Activated CD4-positive, alpha-beta T cell treated with anti-CD3 and anti-CD28 coated beads for 36 hours (primary cell): Measurements from ENCODE around the gene SNRPD3. TPM values are rescaled to one million over a fixed set of nuclear protein-coding genes. Genes with fewer than 3 reads are reported as not detected.
A peak's percentile ranks its signal among the peaks of the same experiment; 100 is the strongest.

Experiments
- ATAC-seq: fragments of 200-7000 bp; cut with Tn5 transposase; one replicate; pipeline ENCODE4 v1.10.0; 2021; ENCODE audit warnings: mild to moderate bottlenecking, moderate library complexity
- CTCF ChIA-PET: fragments of 350-600 bp; sonication (Branson Sonifier 250); formaldehyde crosslinking; loops from one replicate; lab custom pipeline; 2021; ENCODE audit warnings: antibody characterized with exemption; lab: Charles Lee
- POLR2A ChIA-PET: fragments of 350-600 bp; sonication (Branson Sonifier 250); formaldehyde crosslinking; loops from one replicate; lab custom pipeline; 2021; ENCODE audit warnings: antibody characterized with exemption, inconsistent platforms; lab: Charles Lee
- DNase-seq: peaks from one replicate; pipeline ENCODE4 v3.0.0-alpha.2; 2020
- H3K27ac Mint-ChIP-seq: one replicate; pipeline ENCODE4 v1.8.0; 2021; ENCODE audit warnings: mixed read lengths
- H3K27me3 Mint-ChIP-seq: one replicate; pipeline ENCODE4 v1.8.0; 2021; ENCODE audit warnings: mixed read lengths
- H3K36me3 Mint-ChIP-seq: one replicate; pipeline ENCODE4 v1.8.0; 2021; ENCODE audit warnings: low read depth, mixed read lengths
- H3K4me1 Mint-ChIP-seq: one replicate; pipeline ENCODE4 v1.8.0; 2021; ENCODE audit warnings: mixed read lengths
- H3K4me3 Mint-ChIP-seq: one replicate; pipeline ENCODE4 v1.8.0; 2021; ENCODE audit warnings: mild to moderate bottlenecking, moderate library complexity, mixed read lengths
- H3K9me3 Mint-ChIP-seq: one replicate; pipeline ENCODE4 v1.8.0; 2021; ENCODE audit warnings: low read depth, mixed read lengths
- intact Hi-C, 2 experiments: fragments of 100-400 bp; cut with DNase I in 1 of 2; cut with micrococcal nuclease in 1 of 2; formaldehyde crosslinking; loops; one replicate each; pipeline versions ENCODE4 v1.14.2 to v1.15.1; 2022 to 2024; cut with DNase I, micrococcal nuclease
- total RNA-seq, 2 experiments: library from RNA; stranded (reverse); gene quantifications; one replicate each; pipeline ENCODE4 v1.2.3, GENCODE V29; 2021

Gene SNRPD3
- total RNA-seq, 2 experiments from 2014 or later: 156 to 232 TPM

- Mint-ChIP-seq H3K9me3 (no peaks in the 10 kb centered on the region), H3K4me3 (no peak overlapping the region), H3K4me1 (no peaks in the 10 kb centered on the region), H3K27me3 (no peaks in the 10 kb centered on the region), H3K36me3 (peaks cover 5% of the 10 kb centered on the region), H3K27ac (no peak overlapping the region)
- ChIA-PET CTCF (no interaction called here), POLR2A (no interaction called here)
- intact Hi-C loops: no loop called here
- no peak for DNase-seq
- no peak for ATAC-seq
Observed at GRCh38 chr22:24535348-24535747, 20.5 kb upstream of the SNRPD3 start.

GRCh38 chr22:24536089-24536488 lies 19.7 kb upstream of the SNRPD3 start:
- Mint-ChIP-seq H3K27me3 (no peaks in the 10 kb centered on the region), H3K27ac (no peak overlapping the region), H3K36me3 (peaks cover 7% of the 10 kb centered on the region), H3K4me1 (no peaks in the 10 kb centered on the region), H3K4me3 (no peak overlapping the region), H3K9me3 (no peaks in the 10 kb centered on the region)
- ChIA-PET POLR2A (interaction anchor here (0.6 kb wide), 1 partner anchor 134 kb away, joined by 6 read pairs; no protein-coding TSS in a partner anchor), CTCF (interaction anchor here (0.9 to 1.8 kb wide), 2 partner anchors 8 to 10 kb away, joined by 3 to 5 read pairs; no protein-coding TSS in a partner anchor)
- DNase-seq (no peak), ATAC-seq (no peak)
- intact Hi-C loops: no loop called here

GRCh38 chr22:24540470-24540869 lies 15.3 kb upstream of the SNRPD3 start:
- H3K36me3 Mint-ChIP-seq: peaks cover 26% of the 10 kb centered on the region
- POLR2A ChIA-PET: no interaction called here
- CTCF ChIA-PET: interaction anchor here (1.6 kb wide), 1 partner anchor 22 kb away, joined by 3 read pairs; no protein-coding TSS in a partner anchor
- H3K4me1 Mint-ChIP-seq: no peaks in the 10 kb centered on the region
- ATAC-seq: no peak
- intact Hi-C loops: no loop called here
- no peak overlapping the region for H3K4me3 Mint-ChIP-seq
- DNase-seq: no peak
- no peaks in the 10 kb centered on the region for H3K9me3 Mint-ChIP-seq
- H3K27ac Mint-ChIP-seq: no peak overlapping the region
- no peaks in the 10 kb centered on the region for H3K27me3 Mint-ChIP-seq

GRCh38 chr22:24541681-24542515 lies 13.9 kb upstream of the SNRPD3 start:
- Mint-ChIP-seq H3K9me3 (no peaks in the 10 kb centered on the region), H3K27me3 (no peaks in the 10 kb centered on the region), H3K36me3 (peaks cover 34% of the 10 kb centered on the region), H3K4me1 (no peaks in the 10 kb centered on the region), H3K27ac (no peak overlapping the region), H3K4me3 (no peak overlapping the region)
- DNase-seq (no peak), ATAC-seq (no peak)
- ChIA-PET CTCF (interaction anchor here (0.5 to 1.6 kb wide), 3 partner anchors 14 to 39 kb away, joined by 3 to 4 read pairs (median 3); partner anchors contain the start of gene SNRPD3), POLR2A (no interaction called here)
- intact Hi-C loops: no loop called here

GRCh38 chr22:24542641-24543040 lies 13.2 kb upstream of the SNRPD3 start:
- no peak overlapping the region for H3K4me3 Mint-ChIP-seq
- ChIA-PET CTCF (no interaction called here), POLR2A (no interaction called here)
- H3K27me3 Mint-ChIP-seq: no peaks in the 10 kb centered on the region
- intact Hi-C loops: no loop called here
- no peaks in the 10 kb centered on the region for H3K4me1 Mint-ChIP-seq
- DNase-seq (no peak), ATAC-seq (no peak)
- no peaks in the 10 kb centered on the region for H3K9me3 Mint-ChIP-seq
- H3K27ac Mint-ChIP-seq: no peak overlapping the region
- H3K36me3 Mint-ChIP-seq: peaks cover 40% of the 10 kb centered on the region

- ChIA-PET CTCF (no interaction called here), POLR2A (no interaction called here)
- DNase-seq (no peak), ATAC-seq (no peak)
- peaks cover 40% of the 10 kb centered on the region for H3K36me3 Mint-ChIP-seq
- H3K27me3 Mint-ChIP-seq: no peaks in the 10 kb centered on the region
- no peaks in the 10 kb centered on the region for H3K9me3 Mint-ChIP-seq
- H3K4me3 Mint-ChIP-seq: no peak overlapping the region
- intact Hi-C loops: no loop called here
- no peaks in the 10 kb centered on the region for H3K4me1 Mint-ChIP-seq
- no peak overlapping the region for H3K27ac Mint-ChIP-seq
Observed at GRCh38 chr22:24543185-24543601, 12.6 kb upstream of the SNRPD3 start.

GRCh38 chr22:24543679-24544243 lies 12.0 kb upstream of the SNRPD3 start:
- no peak overlapping the region for H3K27ac Mint-ChIP-seq
- ATAC-seq: no peak
- H3K4me3 Mint-ChIP-seq: no peak overlapping the region
- H3K9me3 Mint-ChIP-seq: no peaks in the 10 kb centered on the region
- CTCF ChIA-PET: interaction anchor here (2.0 kb wide), 1 partner anchor 17 kb away, joined by 10 read pairs; no protein-coding TSS in a partner anchor
- no peaks in the 10 kb centered on the region for H3K27me3 Mint-ChIP-seq
- DNase-seq: no peak
- intact Hi-C loops: no loop called here
- H3K36me3 Mint-ChIP-seq: peaks cover 40% of the 10 kb centered on the region
- H3K4me1 Mint-ChIP-seq: no peaks in the 10 kb centered on the region
- POLR2A ChIA-PET: interaction anchor here (1.2 kb wide), 1 partner anchor 9 kb away, joined by 5 read pairs; no protein-coding TSS in a partner anchor

GRCh38 chr22:24548812-24549211 lies 7.0 kb upstream of the SNRPD3 start:
- CTCF ChIA-PET: no interaction called here
- no peak overlapping the region for H3K27ac Mint-ChIP-seq
- H3K36me3 Mint-ChIP-seq: peaks cover 17% of the 10 kb centered on the region
- POLR2A ChIA-PET: no interaction called here
- DNase-seq (no peak), ATAC-seq (no peak)
- H3K4me1 Mint-ChIP-seq: peaks cover 20% of the 10 kb centered on the region
- no peaks in the 10 kb centered on the region for H3K9me3 Mint-ChIP-seq
- intact Hi-C loops: no loop called here
- no peak overlapping the region for H3K4me3 Mint-ChIP-seq
- no peaks in the 10 kb centered on the region for H3K27me3 Mint-ChIP-seq

GRCh38 chr22:24550028-24550901 lies 5.5 kb upstream of the SNRPD3 start:
- DNase-seq (no peak), ATAC-seq (no peak)
- CTCF ChIA-PET: interaction anchor here (1.3 kb wide), 1 partner anchor 24 kb away, joined by 3 read pairs; no protein-coding TSS in a partner anchor
- no peaks in the 10 kb centered on the region for H3K27me3 Mint-ChIP-seq
- POLR2A ChIA-PET: no interaction called here
- no peak overlapping the region for H3K27ac Mint-ChIP-seq
- no peak overlapping the region for H3K4me3 Mint-ChIP-seq
- H3K4me1 Mint-ChIP-seq: peaks cover 25% of the 10 kb centered on the region
- no peaks in the 10 kb centered on the region for H3K9me3 Mint-ChIP-seq
- H3K36me3 Mint-ChIP-seq: peaks cover 21% of the 10 kb centered on the region
- intact Hi-C loops: loop anchor here in 1 of 2 experiments (10.0 kb wide), 1 partner anchor 655 kb away; the partner anchor contains the start of gene MIF

GRCh38 chr22:24550902-24551435 lies 4.8 kb upstream of the SNRPD3 start:
- peaks cover 23% of the 10 kb centered on the region for H3K36me3 Mint-ChIP-seq
- peak overlapping the region; percentile 23 for H3K27ac Mint-ChIP-seq
- intact Hi-C loops: loop anchor here in 1 of 2 experiments (10.0 kb wide), 1 partner anchor 656 kb away; the partner anchor contains the start of gene MIF
- H3K4me3 Mint-ChIP-seq: no peak overlapping the region
- H3K9me3 Mint-ChIP-seq: no peaks in the 10 kb centered on the region
- no peak for DNase-seq
- no peaks in the 10 kb centered on the region for H3K27me3 Mint-ChIP-seq
- CTCF ChIA-PET: interaction anchor here (0.9 to 1.3 kb wide), 2 partner anchors 25 to 299 kb away, joined by 3 read pairs; no protein-coding TSS in a partner anchor
- POLR2A ChIA-PET: no interaction called here
- ATAC-seq: no peak
- H3K4me1 Mint-ChIP-seq: peaks cover 25% of the 10 kb centered on the region
